PC-9 (cell line): Measurements from ENCODE around the gene FLT3.

Source experiments
- EZH2 ChIP-seq: fragments of 200-600 bp; sonication (generic); IDR thresholded peaks from 2 replicates; pipeline ENCODE4 v1.8.0; 2017; ENCODE audit warnings: antibody characterized with exemption, low read depth
- TF ChIP-seq, protein P1 (sequence below): fragments of 200-600 bp; sonication (generic); conservative IDR thresholded peaks from 2 replicates; pipeline ENCODE4 v1.6.1; 2017; ENCODE audit warnings: mixed run types, antibody characterized with exemption, mild to moderate bottlenecking, moderate library complexity

DNA sequence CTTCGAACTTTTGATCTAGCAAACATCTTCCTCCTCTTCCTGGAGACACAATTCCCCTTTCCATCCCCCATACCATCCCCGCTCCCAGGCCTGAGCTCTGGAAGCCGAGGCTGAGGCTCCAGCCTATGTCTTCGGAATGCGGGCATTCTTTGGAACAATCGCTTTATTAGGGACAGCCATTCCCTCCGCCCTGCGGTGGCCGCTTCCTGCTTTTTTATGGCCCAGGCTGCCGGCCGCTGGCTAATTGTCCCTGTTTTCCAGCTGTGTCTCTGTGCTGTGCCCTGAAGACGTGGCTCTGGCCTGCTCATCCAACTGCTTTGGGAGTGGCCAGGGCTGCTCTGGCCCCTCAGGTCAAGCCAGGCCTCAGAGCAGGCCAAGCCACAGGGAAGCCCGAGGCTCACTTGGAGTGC lies 129.1 kb downstream of the FLT3 start:
- no peak for TF ChIP-seq EZH2
- TF ChIP-seq, protein P1, sequence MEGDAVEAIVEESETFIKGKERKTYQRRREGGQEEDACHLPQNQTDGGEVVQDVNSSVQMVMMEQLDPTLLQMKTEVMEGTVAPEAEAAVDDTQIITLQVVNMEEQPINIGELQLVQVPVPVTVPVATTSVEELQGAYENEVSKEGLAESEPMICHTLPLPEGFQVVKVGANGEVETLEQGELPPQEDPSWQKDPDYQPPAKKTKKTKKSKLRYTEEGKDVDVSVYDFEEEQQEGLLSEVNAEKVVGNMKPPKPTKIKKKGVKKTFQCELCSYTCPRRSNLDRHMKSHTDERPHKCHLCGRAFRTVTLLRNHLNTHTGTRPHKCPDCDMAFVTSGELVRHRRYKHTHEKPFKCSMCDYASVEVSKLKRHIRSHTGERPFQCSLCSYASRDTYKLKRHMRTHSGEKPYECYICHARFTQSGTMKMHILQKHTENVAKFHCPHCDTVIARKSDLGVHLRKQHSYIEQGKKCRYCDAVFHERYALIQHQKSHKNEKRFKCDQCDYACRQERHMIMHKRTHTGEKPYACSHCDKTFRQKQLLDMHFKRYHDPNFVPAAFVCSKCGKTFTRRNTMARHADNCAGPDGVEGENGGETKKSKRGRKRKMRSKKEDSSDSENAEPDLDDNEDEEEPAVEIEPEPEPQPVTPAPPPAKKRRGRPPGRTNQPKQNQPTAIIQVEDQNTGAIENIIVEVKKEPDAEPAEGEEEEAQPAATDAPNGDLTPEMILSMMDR, result no peak
